A549 (cell line): ENCODE results near the gene CTNNBIP1.

Experiments
- KDM1A ChIP-seq: fragments of 200-600 bp; sonication (generic); IDR thresholded peaks from 2 replicates; pipeline ENCODE4 v1.6.1; 2016; ENCODE audit warnings: low read depth, mild to moderate bottlenecking
- TF ChIP-seq, protein P1 (sequence below): fragments of >200 bp; sonication (Bioruptor Twin); formaldehyde crosslinking; IDR thresholded peaks from 3 replicates; pipeline ENCODE4 v1.5.1; 2016
- TF ChIP-seq, protein P2 (sequence below): IDR thresholded peaks from 2 replicates; pipeline ENCODE4 v1.6.1; 2012

DNA sequence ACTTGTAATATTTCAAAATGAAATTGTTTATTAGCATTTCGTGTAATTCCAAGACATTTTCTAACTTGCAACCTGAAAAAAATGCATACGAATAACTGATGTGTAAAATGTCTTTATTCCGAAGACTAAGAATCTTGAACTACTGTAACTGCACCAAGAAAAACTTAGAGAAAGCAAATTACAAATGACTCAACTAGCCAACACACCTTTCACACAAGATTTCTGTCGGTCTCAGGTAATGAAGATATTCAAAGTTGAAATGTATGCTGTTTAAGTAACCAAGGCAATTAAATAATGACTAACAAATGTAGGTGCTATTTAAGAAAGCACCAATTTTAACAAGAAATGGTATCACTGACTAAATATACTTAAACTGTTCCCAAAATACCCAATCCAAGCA lies 88.4 kb downstream of the CTNNBIP1 start:
- TF ChIP-seq, protein P1, sequence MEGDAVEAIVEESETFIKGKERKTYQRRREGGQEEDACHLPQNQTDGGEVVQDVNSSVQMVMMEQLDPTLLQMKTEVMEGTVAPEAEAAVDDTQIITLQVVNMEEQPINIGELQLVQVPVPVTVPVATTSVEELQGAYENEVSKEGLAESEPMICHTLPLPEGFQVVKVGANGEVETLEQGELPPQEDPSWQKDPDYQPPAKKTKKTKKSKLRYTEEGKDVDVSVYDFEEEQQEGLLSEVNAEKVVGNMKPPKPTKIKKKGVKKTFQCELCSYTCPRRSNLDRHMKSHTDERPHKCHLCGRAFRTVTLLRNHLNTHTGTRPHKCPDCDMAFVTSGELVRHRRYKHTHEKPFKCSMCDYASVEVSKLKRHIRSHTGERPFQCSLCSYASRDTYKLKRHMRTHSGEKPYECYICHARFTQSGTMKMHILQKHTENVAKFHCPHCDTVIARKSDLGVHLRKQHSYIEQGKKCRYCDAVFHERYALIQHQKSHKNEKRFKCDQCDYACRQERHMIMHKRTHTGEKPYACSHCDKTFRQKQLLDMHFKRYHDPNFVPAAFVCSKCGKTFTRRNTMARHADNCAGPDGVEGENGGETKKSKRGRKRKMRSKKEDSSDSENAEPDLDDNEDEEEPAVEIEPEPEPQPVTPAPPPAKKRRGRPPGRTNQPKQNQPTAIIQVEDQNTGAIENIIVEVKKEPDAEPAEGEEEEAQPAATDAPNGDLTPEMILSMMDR = no peak
- no peak for TF ChIP-seq KDM1A
- TF ChIP-seq, protein P2, sequence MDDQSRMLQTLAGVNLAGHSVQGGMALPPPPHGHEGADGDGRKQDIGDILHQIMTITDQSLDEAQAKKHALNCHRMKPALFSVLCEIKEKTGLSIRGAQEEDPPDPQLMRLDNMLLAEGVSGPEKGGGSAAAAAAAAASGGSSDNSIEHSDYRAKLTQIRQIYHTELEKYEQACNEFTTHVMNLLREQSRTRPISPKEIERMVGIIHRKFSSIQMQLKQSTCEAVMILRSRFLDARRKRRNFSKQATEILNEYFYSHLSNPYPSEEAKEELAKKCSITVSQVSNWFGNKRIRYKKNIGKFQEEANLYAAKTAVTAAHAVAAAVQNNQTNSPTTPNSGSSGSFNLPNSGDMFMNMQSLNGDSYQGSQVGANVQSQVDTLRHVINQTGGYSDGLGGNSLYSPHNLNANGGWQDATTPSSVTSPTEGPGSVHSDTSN = no peak
